ENCODE results near the gene TET1.
"Not testable (repeated sequence)": the region's sequence is repeated elsewhere in the genome, so short reads cannot be mapped to it uniquely, and the experiment has no call there.

- TF ChIP-seq, protein P1, sequence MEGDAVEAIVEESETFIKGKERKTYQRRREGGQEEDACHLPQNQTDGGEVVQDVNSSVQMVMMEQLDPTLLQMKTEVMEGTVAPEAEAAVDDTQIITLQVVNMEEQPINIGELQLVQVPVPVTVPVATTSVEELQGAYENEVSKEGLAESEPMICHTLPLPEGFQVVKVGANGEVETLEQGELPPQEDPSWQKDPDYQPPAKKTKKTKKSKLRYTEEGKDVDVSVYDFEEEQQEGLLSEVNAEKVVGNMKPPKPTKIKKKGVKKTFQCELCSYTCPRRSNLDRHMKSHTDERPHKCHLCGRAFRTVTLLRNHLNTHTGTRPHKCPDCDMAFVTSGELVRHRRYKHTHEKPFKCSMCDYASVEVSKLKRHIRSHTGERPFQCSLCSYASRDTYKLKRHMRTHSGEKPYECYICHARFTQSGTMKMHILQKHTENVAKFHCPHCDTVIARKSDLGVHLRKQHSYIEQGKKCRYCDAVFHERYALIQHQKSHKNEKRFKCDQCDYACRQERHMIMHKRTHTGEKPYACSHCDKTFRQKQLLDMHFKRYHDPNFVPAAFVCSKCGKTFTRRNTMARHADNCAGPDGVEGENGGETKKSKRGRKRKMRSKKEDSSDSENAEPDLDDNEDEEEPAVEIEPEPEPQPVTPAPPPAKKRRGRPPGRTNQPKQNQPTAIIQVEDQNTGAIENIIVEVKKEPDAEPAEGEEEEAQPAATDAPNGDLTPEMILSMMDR (conservative IDR thresholded peaks at IDR 0.05) = not testable (repeated sequence)
- not testable (repeated sequence) for TF ChIP-seq EZH2 (IDR thresholded peaks at IDR 0.05; ENCODE audit: low read depth)
Measured at GRCh38 chr10:68632271-68632560, 72.1 kb downstream of the TET1 start.

Measured in PC-9 (cell line).